Cardiac septum (tissue), 1 donor: ENCODE results near the gene KRT80. TPM values are rescaled to one million over a fixed set of nuclear protein-coding genes. Genes with fewer than 3 reads are reported as not detected.

Experiments used
- DNase-seq: peaks from one replicate; pipeline ENCODE4 v3.0.0-alpha.2; 2020; ENCODE audit warnings: low spot score
- intact Hi-C: fragments of 100-400 bp; cut with DNase I; formaldehyde crosslinking; loops from one replicate; pipeline ENCODE4 v1.14.0; 2022
- total RNA-seq: library from RNA; stranded (reverse); fragmentation: NEBNext Ultra II Directional; extraction: Animal tissue kit (Norgen Biotek cat#: 25700); gene quantifications from one replicate; pipeline ENCODE4 v1.2.1, GENCODE V29; 2021
- donor health status: DM: no; HTN: no; CAD: no.

KRT80 gene
- total RNA-seq, 1 donor from 2014 or later: 1.2 TPM

DNA sequence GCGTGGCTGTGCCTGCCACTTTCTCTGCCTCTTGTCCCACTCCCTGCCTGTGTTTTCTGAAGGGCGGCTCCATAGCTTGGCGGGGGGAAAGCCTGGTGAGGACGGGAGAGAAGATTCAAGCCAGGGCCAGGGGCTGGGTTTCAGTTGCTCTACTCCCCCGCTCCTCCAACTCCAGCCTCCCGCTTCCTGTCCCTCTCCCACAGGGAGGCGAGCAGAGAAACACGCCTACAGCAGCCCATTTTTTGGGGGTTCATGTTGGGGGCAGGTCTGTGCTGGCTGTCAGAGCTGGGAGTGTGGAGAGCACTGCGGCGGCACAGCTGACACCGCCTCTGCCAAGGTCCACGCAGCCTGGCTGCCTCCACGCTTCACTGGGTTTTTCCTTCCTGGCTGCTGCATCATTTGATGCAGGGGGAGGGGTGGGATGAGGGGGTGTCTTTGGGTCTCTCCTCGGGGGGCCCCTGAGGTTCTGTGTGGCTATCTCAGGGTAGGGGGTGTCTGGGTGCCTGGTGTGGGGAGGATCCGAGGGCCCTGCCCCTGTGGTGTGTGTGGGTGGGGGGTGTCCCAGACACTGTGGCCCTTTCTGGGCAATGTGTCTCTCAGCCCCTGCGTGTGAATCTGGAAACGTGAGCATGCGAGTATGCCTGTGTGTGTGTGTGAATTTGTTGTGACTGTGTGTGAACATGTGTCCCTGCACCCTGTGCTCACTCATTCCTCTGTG is 10.7 kb upstream of the KRT80 start:
- intact Hi-C loops: no loop called here
- no peak for DNase-seq

DNA sequence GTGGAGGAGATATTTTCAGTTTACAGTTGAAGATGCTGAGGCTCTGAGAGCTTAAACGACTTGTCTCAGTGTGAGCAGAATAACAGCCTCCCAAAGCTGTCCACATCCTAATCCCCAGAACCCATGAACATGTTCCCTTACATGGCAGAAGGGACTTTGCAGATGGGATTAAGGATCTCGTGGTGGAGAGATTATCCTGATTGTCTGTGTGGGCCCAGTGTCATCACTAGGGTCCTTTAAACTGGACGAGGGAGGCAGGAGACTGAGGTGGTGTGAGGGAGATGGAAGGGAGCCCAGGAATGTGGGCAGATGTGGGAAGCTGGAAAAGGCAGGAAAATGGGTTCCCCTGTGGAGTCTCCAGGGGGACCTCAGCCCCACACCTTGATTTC is 9.6 kb upstream of the KRT80 start:
- no peak for DNase-seq
- intact Hi-C loops: no loop called here

DNA sequence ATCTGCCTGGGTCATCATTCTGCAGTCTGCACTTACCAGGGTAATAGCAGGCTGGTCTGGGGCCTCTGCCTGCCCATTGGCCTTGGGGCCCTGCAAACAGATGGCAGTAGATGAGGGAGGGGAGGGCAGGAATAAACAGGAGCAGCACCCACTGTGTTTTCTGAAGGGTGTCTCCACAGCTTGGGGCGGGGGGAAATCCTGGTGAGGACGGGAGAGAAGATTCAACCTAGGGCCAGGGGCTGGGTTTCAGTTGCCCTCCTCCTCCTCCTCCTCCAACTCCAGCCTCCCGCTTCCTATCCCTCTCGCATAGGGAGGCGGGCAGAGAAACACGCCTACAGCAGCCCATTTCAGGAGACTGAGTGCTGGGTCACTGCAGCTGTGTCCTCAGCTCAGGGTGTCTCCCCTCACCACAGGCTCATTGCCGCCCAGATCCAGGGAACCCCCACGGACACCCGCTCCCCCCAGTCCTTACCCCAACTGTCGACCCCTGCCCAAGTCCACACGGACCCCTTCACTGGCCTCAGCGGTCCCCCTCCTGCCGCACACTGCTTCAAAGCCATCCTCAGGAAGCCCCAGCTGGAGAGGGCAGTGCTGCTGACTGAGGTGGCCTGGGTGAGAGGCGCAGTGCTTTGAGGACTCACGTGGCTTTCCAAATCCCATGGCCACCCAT is 9.1 kb upstream of the KRT80 start:
- intact Hi-C loops: no loop called here
- no peak for DNase-seq

DNA sequence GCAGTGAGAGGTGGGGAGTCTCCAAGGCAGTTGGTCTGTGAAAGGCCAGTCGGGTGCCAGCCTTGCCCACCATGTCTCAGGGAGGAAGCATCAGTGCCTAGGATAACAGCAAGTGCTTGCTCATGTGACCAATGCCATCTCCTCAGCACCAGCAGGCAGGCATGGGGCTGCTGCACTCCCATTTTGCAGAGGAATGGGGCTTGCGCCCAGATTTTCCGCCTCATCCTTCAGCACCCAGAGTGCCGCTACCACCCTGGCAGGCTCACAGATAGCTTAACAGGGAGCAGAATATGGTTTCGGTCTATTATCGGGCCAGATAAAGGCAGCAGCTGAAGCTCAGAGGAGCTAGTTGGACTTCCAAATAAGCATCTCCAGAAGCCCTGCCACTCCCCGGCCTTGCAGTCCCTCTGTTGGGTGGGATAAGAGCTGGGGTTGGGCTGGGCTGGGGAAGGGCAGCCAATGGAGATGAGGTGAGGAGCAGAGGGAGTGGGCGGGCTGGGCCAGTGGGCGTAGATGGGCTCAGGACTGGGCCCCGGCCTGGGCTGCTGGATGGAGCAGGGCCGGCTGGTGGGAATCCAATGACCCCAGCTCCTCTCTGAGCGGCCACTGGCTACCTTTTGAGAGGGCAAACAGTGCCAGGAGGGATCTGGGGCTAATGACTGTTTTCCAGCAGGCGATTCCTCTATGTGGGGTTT is 8.4 kb upstream of the KRT80 start:
- no peak for DNase-seq
- intact Hi-C loops: no loop called here

DNA sequence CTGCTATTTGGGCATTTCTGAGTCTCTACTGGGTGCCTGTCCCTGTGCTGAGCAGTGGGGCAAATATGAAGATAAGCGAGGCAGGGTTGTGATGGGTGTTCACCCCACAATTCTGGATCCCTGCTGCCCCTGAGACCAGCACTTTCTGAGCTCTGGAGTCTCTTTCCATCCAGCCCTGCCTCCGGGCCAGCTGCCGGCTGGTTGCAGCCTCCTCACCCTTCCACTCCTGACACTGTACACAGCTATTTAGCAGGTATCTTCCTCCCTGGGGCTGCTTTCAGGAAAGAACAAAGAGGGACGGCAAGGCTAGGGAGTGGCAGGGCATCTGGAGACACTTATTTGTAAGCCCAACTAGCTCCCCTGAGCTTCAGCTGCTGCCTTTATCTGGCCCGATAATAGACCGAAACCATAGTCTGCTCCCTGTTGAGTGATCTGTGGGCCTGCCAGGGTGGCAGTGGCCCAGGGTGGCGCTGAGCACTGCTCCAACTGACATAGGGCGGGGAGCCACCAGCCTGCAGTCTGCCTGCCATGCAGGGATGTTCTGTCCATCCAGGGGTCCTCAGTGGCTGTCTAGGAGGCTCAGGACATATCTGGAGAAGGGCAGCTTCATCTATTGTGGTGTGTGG is 7.6 kb upstream of the KRT80 start:
- intact Hi-C loops: loop anchor here (5.0 kb wide), 1 partner anchor 157 kb away; no protein-coding TSS in a partner anchor
- DNase-seq: no peak

DNA sequence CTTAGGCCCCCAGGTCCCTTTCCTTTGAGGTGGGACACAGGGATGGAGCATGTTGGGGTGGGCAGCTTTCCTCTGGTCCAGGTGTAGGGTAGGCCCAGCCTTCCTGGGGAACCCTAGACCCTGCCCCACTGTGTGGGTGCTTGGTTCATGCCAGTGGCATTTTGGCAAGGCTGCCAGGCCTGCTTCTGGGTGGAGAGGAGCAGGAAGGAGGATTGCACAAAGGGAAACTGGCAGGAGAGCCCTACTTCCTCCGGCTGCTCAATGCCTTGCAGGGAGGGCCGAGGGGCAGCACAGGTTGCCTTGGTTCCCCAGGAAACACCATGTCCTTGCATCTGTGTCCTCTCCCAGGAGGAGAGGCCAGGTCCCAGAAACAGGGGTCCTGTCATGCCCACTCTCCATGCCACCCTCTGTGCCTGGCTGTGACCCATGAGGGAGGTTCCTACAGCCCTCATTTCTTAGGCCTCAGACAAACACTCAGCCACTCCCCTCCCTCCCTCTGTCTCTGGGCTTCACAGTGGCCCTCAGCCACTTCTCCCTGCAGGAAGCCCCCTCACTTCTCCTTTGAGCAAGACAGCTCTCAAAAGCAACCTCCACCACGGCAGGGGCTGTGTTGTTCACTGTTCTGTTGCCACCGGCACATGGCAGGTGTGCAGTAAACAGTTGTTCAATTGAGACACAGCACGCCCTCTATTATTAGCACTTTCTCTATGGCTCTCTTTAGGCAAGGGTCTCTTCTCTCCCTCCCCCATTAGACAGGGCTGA is 6.8 kb upstream of the KRT80 start:
- intact Hi-C loops: loop anchor here (5.0 kb wide), 1 partner anchor 156 kb away; no protein-coding TSS in a partner anchor

DNA sequence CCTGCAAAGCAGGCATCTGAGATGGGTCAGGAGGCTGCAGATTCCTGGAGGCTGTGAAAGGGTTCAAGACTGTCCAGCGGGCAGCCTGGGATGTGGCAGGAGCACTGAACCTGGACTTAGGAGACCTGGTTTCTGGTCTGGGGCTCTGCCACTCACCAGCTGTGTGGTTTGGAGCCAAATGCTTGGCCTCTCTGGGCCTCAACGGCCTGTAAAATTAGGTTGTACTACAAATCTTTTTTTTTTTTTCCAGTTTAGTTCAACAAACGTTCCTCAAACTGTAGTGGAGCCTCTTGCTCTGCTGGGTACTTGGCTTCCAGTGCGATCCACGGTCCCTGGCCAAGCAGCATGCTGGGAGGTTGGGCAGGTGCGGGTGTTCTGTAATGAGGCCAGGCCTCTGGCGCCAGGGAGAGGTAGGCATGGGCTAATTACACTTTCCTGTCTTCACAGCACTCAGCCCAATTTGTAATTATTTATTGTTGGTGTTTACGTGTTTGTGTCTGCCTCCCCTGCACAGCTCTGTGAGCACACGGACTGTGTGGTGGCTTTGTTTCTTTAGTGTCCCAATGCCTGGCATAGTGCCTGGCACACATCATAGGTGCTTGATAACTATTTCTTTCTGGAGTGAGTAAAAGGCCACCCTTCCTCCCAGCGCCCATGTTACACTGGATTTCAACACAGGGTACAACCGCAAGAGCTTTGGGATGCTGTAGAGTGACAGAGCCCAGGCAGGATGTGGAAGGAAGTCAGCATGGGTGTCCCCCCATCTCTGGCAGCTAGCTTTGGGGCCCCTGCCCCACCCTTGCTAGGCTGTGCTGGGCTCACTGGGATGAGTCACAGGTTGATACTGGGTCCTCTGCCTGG is 5.8 kb upstream of the KRT80 start:
- no peak for DNase-seq
- intact Hi-C loops: loop anchor here (5.0 kb wide), 1 partner anchor 155 kb away; no protein-coding TSS in a partner anchor

More for the DNA sequence above, 6.8 kb upstream of the KRT80 start:
- no peak for DNase-seq

DNA sequence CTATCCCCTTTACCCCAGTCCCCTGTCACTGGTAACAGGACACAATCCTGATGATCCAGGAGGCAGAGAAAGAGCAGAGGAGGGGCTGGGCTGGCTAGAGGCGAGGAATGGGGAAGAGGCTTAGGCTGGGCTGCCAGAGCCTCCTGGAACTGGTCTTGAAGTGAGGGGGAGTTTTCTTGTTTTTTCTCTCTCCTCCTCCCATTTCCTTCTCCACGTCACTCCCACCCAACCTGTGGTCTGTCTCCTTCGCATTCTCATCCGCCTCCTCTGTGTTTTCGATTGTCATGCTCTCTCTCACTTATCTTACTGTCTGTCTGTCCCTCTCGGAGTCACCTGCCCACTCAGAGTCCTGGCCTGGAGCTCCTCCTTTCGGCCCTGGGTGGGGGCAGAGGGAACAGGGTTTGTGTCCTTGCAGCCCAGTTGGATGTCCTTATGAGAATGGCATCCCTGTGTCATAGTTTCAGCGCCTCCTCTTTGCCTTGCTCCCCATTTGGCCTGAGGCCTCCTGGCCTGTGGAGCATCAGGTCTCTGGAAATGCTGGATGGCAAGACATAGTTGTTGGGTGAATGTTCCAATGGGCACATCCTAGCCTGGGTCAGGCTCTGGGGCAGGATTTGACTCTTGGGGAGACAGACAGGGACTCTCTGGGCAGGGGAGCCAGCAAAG is 3.4 kb upstream of the KRT80 start:
- intact Hi-C loops: loop anchor here (5.0 kb wide), 1 partner anchor 153 kb away; no protein-coding TSS in a partner anchor
- no peak for DNase-seq

DNA sequence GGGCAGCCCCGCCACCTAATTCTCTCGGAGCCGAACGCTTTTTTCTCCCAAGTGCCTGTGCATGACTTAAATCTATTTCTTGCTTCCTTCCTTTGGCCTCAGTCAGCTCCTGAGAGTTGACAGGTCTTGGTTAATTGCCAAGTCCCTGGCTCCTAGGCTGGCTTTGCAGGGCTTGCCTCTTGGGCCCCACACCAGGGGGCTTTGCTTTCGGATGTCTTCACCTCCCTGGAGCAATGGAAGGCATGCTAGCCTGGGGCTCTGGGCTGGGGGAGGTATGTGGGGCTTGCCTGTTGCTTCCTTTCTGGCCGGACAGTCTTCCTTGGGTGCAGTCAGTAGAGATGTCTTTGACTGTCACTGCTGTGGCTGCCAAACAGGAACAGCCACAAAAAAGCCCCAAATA is 2.2 kb upstream of the KRT80 start:
- no peak for DNase-seq
- intact Hi-C loops: no loop called here

DNA sequence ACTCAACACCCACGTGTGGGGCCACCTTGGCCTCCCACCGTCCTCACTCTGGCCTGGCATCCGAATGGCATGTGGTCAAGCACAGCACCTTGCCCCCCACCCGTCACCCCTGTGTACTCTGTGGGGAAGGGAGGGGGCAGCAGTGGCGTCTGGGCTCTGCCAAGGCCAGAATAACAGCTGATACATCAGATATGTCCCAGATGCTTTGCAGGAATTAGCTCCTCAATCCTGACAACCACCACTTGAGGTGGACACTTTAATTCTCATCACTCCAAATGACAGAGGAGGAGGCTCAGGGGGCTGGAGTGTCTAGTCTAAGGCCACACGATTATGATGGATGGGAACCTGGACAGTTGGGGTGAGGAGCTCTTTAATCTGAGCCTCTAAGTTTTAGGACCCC is 1.7 kb upstream of the KRT80 start:
- intact Hi-C loops: no loop called here
- no peak for DNase-seq

DNA sequence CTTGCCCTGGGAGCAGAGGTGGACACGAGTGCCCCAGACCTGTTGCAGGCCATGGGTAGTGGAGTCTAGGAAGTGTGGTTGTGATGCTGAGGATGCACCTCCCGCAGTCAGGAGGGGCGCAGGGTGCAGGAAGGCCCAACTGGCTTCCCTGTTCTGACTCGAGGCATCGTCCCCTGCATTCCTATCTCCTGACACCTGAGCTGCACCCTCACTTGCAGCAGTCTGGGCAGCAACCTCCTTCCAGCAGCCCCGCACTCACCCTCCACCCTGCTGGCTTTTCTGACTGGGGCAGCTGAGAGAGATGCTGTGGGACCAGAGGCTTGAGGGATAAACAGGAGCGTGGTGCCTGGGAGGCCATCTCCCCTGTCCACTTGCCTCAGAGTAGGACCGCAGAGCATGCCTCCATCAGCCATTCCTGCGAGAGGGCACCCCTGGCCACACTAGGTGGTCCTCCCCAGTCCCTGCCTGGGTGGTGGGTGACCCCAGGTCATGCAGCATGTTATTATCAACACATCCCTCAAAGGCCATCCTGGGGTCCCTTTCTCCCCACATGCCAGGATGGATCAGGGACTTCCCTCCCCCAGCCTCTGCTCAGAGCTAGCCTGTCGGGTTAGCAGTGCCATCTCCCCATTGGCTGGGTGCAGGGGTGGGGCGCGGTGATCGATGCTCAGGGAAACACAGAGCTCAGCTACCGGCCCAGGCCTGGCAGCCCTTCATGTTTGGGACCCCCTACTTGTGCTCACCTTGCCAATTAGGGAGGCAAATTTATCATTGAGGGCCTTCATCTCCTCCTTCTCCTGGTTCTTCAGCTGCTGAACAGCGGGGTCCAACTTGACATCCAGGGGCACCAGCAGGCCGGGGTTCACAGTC is 719 bp downstream of the KRT80 start:
- intact Hi-C loops: no loop called here
- DNase-seq: no peak

DNA sequence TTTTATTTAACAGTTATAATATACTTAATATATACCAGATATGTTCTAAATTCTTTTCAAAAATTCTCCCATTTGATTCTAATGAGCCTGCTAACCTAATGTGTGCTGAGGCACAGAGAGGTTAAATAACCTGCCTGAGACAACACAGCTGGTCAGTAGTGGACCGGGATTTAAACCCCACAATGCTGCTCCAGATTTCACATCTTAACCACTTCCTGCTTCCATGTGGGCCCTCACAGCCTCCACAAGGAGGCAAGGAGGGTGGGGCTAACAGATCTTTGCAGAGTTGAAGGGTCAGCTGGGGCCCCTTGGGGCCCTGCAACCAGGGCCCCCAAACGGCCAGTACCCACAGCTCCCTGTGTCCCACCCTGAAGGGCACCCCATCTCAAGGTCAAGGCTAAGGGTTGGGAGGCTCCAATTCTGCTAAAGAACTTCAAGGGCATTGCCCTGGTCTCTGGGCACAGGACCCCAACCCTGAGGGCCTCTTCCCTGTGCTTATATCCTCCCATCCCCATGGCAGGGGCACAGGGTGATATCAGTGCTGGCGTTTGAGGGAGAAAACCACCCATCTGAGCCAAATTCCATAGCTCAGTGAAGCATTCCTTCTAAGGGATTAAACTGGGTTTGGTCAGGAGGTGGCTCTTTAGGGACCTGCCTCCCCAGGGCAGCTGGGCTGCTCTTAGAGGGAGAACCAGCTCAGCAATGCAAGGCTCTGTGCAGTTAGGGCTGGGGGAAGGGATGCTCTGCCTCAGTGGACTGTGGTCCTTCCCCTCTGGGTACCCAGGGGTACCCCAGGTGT is 2.2 kb downstream of the KRT80 start:
- DNase-seq: no peak
- intact Hi-C loops: no loop called here

DNA sequence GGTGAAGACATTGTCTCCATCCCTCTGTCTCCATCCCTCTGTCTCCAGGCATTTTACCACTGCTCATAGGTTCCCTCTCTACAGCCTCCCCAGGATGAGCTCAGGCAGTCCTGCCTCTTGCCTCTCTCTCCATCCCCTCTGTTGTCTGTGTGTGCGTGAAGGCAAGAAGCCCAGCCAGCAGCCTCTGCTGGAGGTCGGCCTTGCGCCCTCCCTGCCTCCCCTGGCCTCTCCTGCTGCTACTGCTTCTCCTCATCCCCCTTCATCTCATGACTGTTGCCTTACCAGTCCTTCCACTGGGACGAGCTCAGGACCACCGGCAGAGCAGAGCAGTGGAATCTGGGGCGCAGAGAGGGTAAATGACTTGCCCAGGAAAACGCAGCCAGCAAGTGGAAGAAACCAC is 3.2 kb downstream of the KRT80 start:
- intact Hi-C loops: no loop called here
- no peak for DNase-seq

DNA sequence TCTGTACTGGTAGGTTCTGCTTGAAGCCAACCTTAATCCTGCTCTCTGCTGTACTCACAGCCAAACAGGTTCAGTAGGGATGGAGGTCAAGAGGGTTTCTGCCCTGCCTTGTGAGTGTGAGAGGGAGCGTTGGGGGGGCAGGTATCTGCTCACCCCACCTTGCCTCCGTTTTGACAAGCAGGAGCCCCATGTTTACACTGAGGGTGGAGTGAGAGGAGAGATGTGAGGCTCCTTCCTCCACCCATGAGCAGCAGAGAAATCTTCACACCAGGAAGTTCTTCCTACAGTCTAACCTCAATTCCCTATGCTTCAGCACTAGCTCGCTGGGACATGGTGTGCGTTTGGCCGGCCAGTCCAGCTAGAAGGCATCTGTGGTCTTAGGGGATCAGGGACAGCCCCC is 4.2 kb downstream of the KRT80 start:
- intact Hi-C loops: no loop called here
- DNase-seq: no peak

DNA sequence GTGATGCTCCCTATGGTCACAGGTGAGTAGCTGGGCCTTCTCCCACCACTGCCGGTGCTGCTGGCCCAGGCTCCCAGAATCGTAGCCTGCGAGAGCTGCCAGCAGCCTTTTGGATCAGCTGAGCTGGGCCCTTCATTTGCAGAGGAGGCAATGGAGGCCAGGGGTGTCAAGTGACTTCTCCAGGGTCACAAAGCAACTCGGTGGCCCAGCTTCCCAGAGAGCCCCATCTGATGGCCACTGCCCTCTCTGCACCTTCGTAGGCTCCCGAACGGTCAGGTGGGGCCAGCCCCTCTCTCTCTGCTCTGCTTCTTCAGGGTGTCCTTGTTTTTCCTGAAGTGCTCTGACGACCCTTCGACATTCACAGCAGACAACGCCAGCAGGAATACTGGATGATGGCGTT is 4.6 kb downstream of the KRT80 start:
- DNase-seq: no peak
- intact Hi-C loops: no loop called here

DNA sequence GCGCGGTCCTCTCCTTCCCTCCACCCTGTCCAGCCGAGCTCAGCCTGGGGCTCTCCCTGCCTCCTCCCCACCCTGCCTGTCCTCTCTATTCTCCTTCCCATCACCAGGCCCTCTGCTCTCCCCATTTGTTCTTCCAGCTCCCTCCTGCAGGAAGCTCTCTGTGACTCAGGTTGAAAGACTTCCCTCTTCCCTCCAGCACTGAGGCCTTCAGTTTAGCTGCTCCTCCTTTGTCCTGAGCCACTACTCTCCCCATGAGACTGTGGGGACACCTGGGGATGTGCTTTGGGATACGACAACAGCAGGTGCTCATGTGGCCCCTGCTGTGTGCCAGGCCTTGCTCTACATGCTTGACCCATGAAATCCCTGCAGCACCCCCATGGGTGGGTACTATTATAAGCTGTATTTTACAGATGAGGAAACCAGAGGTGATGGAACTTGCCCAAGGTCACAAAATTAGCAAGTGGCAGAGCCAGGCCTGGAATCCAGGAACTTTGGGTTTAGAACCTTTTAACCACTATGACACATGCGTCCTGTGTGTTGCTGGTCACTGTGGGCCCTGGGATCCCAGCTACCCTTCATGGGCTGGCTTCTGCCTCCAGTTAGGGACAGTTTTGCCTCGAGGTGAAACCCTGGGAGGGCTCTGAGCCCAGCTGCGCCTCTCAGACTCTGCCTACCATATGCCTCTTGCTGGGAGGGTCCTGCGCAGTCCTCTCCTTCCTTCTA is 5.5 kb downstream of the KRT80 start:
- intact Hi-C loops: no loop called here
- DNase-seq: no peak
